GM18867 (cell line): ENCODE results near the gene LDLRAD2.
"Not testable (repeated sequence)": the region's sequence is repeated elsewhere in the genome, so short reads cannot be mapped to it uniquely, and the experiment has no call there.

Experiments
- ATAC-seq: cut with Tn5 transposase; IDR thresholded peaks from one replicate; pipeline ENCODE4 v1.9.1; 2021; ENCODE audit warnings: mild to moderate bottlenecking, moderate library complexity; ENCODE audit not compliant: unreplicated experiment

LDLRAD2 gene

GRCh38 chr1:21783679-21784603 is 28.1 kb upstream of the LDLRAD2 start:
- ATAC-seq: no peak

GRCh38 chr1:21785764-21786163 is 26.3 kb upstream of the LDLRAD2 start:
- not testable (repeated sequence) for ATAC-seq

GRCh38 chr1:21786640-21787039 is 25.4 kb upstream of the LDLRAD2 start:
- ATAC-seq: no peak

GRCh38 chr1:21793104-21793503 is 19.0 kb upstream of the LDLRAD2 start:
- ATAC-seq: no peak

GRCh38 chr1:21794656-21795055 is 17.4 kb upstream of the LDLRAD2 start:
- ATAC-seq: no peak

GRCh38 chr1:21795075-21795474 is 17.0 kb upstream of the LDLRAD2 start:
- ATAC-seq: no peak

GRCh38 chr1:21799730-21800129 is 12.3 kb upstream of the LDLRAD2 start:
- no peak for ATAC-seq

GRCh38 chr1:21801100-21801499 is 11.0 kb upstream of the LDLRAD2 start:
- ATAC-seq: no peak

GRCh38 chr1:21804536-21804935 is 7.5 kb upstream of the LDLRAD2 start:
- ATAC-seq: no peak

GRCh38 chr1:21813542-21813941 is 1.5 kb downstream of the LDLRAD2 start:
- no peak for ATAC-seq

- peak; percentile 65 for ATAC-seq
Observed at GRCh38 chr1:21814241-21814918, 2.3 kb downstream of the LDLRAD2 start.

GRCh38 chr1:21814981-21815582 is 3.0 kb downstream of the LDLRAD2 start:
- ATAC-seq: peak; percentile 23

- no peak for ATAC-seq
Observed at GRCh38 chr1:21815724-21816321, 3.8 kb downstream of the LDLRAD2 start.

- ATAC-seq: no peak
Observed at GRCh38 chr1:21816602-21817302, 4.7 kb downstream of the LDLRAD2 start.

GRCh38 chr1:21818656-21819055 is 6.6 kb downstream of the LDLRAD2 start:
- no peak for ATAC-seq

GRCh38 chr1:21820597-21821232 is 8.7 kb downstream of the LDLRAD2 start:
- no peak for ATAC-seq

- no peak for ATAC-seq
Observed at GRCh38 chr1:21821385-21822019, 9.4 kb downstream of the LDLRAD2 start.

GRCh38 chr1:21822349-21822748 is 10.3 kb downstream of the LDLRAD2 start:
- no peak for ATAC-seq

GRCh38 chr1:21823206-21823979 is 11.3 kb downstream of the LDLRAD2 start:
- no peak for ATAC-seq
